Esophagus muscularis mucosa (tissue), 3 donors: Measurements from ENCODE around the gene RGS4.

Experiments
- POLR2A ChIP-seq: fragments of 450-650 bp; IDR thresholded peaks from one replicate; pipeline ENCODE4 v1.6.1; 2017; ENCODE audit warnings: antibody characterized with exemption, moderate library complexity, mild to moderate bottlenecking, low read depth
- POLR2AphosphoS5 ChIP-seq, 2 donors: sonication (generic); formaldehyde crosslinking; IDR thresholded peaks; one replicate each; pipeline ENCODE4 v1.6.1; 2017; ENCODE audit warnings: antibody characterized with exemption in 2 of 2
- TF ChIP-seq, protein P1 (sequence below), 3 experiments: fragments of 200-600 bp in 2 of 3; fragments of 450-650 bp in 1 of 3; sonication (generic) in 2 of 3; IDR thresholded peaks; one replicate each; pipeline ENCODE4 v1.5.1; 2017 to 2019; ENCODE audit warnings: antibody characterized with exemption in 3 of 3, mild to moderate bottlenecking in 2 of 3, moderate library complexity in 1 of 3

DNA sequence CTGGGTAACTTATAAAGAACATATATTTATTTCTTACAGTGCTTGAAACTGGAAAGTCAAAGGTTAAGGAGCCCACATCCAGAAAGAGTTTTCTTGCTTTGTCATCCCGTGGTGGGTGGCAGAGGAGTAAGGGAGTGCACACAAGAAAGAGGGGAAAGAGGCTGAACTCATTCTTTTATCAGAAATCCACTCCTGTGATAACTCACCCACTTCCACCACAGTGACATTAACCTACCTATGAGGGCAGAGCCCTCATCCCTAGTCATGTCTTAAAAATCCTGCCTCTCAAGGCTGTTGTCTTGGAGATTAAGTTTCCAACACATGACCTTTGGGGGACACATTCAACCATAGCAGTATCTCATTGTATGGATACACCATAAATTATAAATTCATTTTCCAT lies 32.5 kb upstream of the RGS4 start:
- TF ChIP-seq POLR2AphosphoS5 (IDR thresholded peaks at IDR 0.05) (no peak), POLR2A (no peak)
- TF ChIP-seq, protein P1, sequence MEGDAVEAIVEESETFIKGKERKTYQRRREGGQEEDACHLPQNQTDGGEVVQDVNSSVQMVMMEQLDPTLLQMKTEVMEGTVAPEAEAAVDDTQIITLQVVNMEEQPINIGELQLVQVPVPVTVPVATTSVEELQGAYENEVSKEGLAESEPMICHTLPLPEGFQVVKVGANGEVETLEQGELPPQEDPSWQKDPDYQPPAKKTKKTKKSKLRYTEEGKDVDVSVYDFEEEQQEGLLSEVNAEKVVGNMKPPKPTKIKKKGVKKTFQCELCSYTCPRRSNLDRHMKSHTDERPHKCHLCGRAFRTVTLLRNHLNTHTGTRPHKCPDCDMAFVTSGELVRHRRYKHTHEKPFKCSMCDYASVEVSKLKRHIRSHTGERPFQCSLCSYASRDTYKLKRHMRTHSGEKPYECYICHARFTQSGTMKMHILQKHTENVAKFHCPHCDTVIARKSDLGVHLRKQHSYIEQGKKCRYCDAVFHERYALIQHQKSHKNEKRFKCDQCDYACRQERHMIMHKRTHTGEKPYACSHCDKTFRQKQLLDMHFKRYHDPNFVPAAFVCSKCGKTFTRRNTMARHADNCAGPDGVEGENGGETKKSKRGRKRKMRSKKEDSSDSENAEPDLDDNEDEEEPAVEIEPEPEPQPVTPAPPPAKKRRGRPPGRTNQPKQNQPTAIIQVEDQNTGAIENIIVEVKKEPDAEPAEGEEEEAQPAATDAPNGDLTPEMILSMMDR (IDR thresholded peaks at IDR 0.05) = no peak
